H9 (cell line): ENCODE results near the gene R3HDM4. TPM values are rescaled to one million over a fixed set of nuclear protein-coding genes. Genes with fewer than 3 reads are reported as not detected.

Experiments used
- DNase-seq: peaks from one replicate; pipeline ENCODE4 v3.0.0-alpha.2; 2017
- H2AFZ ChIP-seq: one replicate; pipeline ENCODE4 v1.6.1; 2013; ENCODE audit warnings: mild to moderate bottlenecking, low read length, control low read depth, moderate library complexity
- H2AK5ac ChIP-seq: 2 replicates; pipeline ENCODE4 v1.6.1; 2013; ENCODE audit warnings: low read length, control low read depth, mixed read lengths; ENCODE audit not compliant: insufficient read length
- H2BK120ac ChIP-seq: one replicate; pipeline ENCODE4 v1.6.1; 2013; ENCODE audit warnings: low read depth, mild to moderate bottlenecking, low read length, control low read depth, inconsistent platforms; ENCODE audit not compliant: poor library complexity, severe bottlenecking
- H2BK12ac ChIP-seq: 2 replicates; pipeline ENCODE4 v1.6.1; 2013; ENCODE audit warnings: low read length, control low read depth, mixed read lengths, low read depth; ENCODE audit not compliant: insufficient read length
- H2BK15ac ChIP-seq: 2 replicates; pipeline ENCODE4 v1.6.1; 2013; ENCODE audit warnings: low read depth, low read length, control low read depth
- H2BK20ac ChIP-seq: one replicate; pipeline ENCODE4 v1.6.1; 2013; ENCODE audit warnings: low read depth, mild to moderate bottlenecking, low read length, control low read depth, inconsistent platforms; ENCODE audit not compliant: poor library complexity, severe bottlenecking
- H2BK5ac ChIP-seq: 2 replicates; pipeline ENCODE4 v1.6.1; 2013; ENCODE audit warnings: low read length, control low read depth, mixed read lengths; ENCODE audit not compliant: insufficient read length
- H3K14ac ChIP-seq: 2 replicates; pipeline ENCODE4 v1.6.1; 2013; ENCODE audit warnings: low read length, control low read depth; ENCODE audit not compliant: insufficient read depth
- H3K18ac ChIP-seq: 2 replicates; pipeline ENCODE4 v1.6.1; 2013; ENCODE audit warnings: low read depth, mild to moderate bottlenecking, mixed read lengths, low read length, control low read depth; ENCODE audit not compliant: insufficient read length
- H3K23ac ChIP-seq: 2 replicates; pipeline ENCODE4 v1.6.1; 2013; ENCODE audit warnings: low read length, control low read depth, mixed read lengths, low read depth; ENCODE audit not compliant: insufficient read length
- H3K23me2 ChIP-seq: 2 replicates; pipeline ENCODE4 v1.6.1; 2013; ENCODE audit warnings: low read depth, mild to moderate bottlenecking, mixed read lengths, low read length, control low read depth; ENCODE audit not compliant: insufficient read length, poor library complexity, severe bottlenecking
- H3K27ac ChIP-seq: 2 replicates; pipeline ENCODE4 v1.5.1; 2013; ENCODE audit warnings: low read length, control low read depth, mixed read lengths, low read depth; ENCODE audit not compliant: insufficient read length
- H3K27me3 ChIP-seq: 2 replicates; pipeline ENCODE4 v1.6.1; 2013; ENCODE audit warnings: low read length, control low read depth, inconsistent platforms; ENCODE audit not compliant: insufficient read depth
- H3K4ac ChIP-seq: 2 replicates; pipeline ENCODE4 v1.6.1; 2013; ENCODE audit warnings: low read depth, mild to moderate bottlenecking, control low read depth, inconsistent platforms, low read length, moderate library complexity
- H3K4me1 ChIP-seq: 2 replicates; pipeline ENCODE4 v1.6.1; 2013; ENCODE audit warnings: low read length, control low read depth, inconsistent platforms; ENCODE audit not compliant: insufficient read depth
- H3K4me2 ChIP-seq: 2 replicates; pipeline ENCODE4 v1.6.1; 2013; ENCODE audit warnings: low read length, control low read depth, mixed read lengths; ENCODE audit not compliant: insufficient read length, insufficient read depth
- H3K56ac ChIP-seq: 2 replicates; pipeline ENCODE4 v1.6.1; 2013; ENCODE audit warnings: low read depth, mild to moderate bottlenecking, mixed read lengths, low read length, control low read depth; ENCODE audit not compliant: insufficient read length
- H3K79me1 ChIP-seq: 2 replicates; pipeline ENCODE4 v1.6.1; 2013; ENCODE audit warnings: low read depth, mild to moderate bottlenecking, moderate library complexity, low read length, control low read depth, inconsistent platforms; ENCODE audit not compliant: insufficient read depth, poor library complexity, severe bottlenecking
- H3K79me2 ChIP-seq: 2 replicates; pipeline ENCODE4 v1.6.1; 2013; ENCODE audit warnings: low read length, control low read depth, inconsistent platforms; ENCODE audit not compliant: insufficient read depth
- H3K9ac ChIP-seq: 2 replicates; pipeline ENCODE4 v1.6.1; 2013; ENCODE audit warnings: low read length, control low read depth, mixed read lengths; ENCODE audit not compliant: insufficient read length; ENCODE audit errors: extremely low read depth
- H3K9me3 ChIP-seq: one replicate; pipeline ENCODE4 v1.6.1; 2013; ENCODE audit warnings: low read depth, low read length, inconsistent platforms; ENCODE audit not compliant: control insufficient read depth
- H3T11ph ChIP-seq: one replicate; pipeline ENCODE4 v1.6.1; 2013; ENCODE audit warnings: mild to moderate bottlenecking, low read length, control low read depth, inconsistent platforms
- H4K20me1 ChIP-seq: one replicate; pipeline ENCODE4 v1.6.1; 2013; ENCODE audit not compliant: control insufficient read depth, insufficient read length, insufficient read depth
- H4K5ac ChIP-seq: 2 replicates; pipeline ENCODE4 v1.6.1; 2013; ENCODE audit warnings: low read depth, mild to moderate bottlenecking, mixed read lengths, low read length, control low read depth; ENCODE audit not compliant: insufficient read length
- H4K8ac ChIP-seq: replicated peaks from 2 replicates; pipeline ENCODE4 v1.6.1; 2013; ENCODE audit warnings: low read length, control low read depth, mixed read lengths, low read depth; ENCODE audit not compliant: insufficient read length
- H4K91ac ChIP-seq: 2 replicates; pipeline ENCODE4 v1.6.1; 2013; ENCODE audit warnings: low read depth, mild to moderate bottlenecking, moderate library complexity, mixed read lengths, low read length, control low read depth; ENCODE audit not compliant: insufficient read length
- H3K27ac Mint-ChIP-seq, 3 experiments: 2 replicates in 2 of 3; 3 replicates in 1 of 3; pipeline ENCODE4 v1.8.0; 2020 to 2021; ENCODE audit warnings: mixed read lengths in 3 of 3, mild to moderate bottlenecking in 1 of 3, moderate library complexity in 1 of 3
- H3K27me3 Mint-ChIP-seq: 2 replicates; pipeline ENCODE4 v1.8.0; 2021; ENCODE audit warnings: low read depth, mild to moderate bottlenecking, moderate library complexity, mixed read lengths
- H3K36me3 Mint-ChIP-seq, 3 experiments: 2 replicates in 2 of 3; 3 replicates in 1 of 3; pipeline ENCODE4 v1.8.0; 2020 to 2021; ENCODE audit warnings: low read depth in 3 of 3, mixed read lengths in 3 of 3; ENCODE audit not compliant: insufficient read depth in 1 of 3
- H3K4me1 Mint-ChIP-seq, 2 experiments: 2 replicates each; pipeline ENCODE4 v1.8.0; 2020; ENCODE audit warnings: mixed read lengths in 2 of 2
- H3K4me3 Mint-ChIP-seq, 2 experiments: 2 replicates in 1 of 2; 3 replicates in 1 of 2; pipeline ENCODE4 v1.8.0; 2020 to 2021; ENCODE audit warnings: mild to moderate bottlenecking in 2 of 2, mixed read lengths in 2 of 2, moderate library complexity in 1 of 2
- H3K9me3 Mint-ChIP-seq, 2 experiments: 2 replicates in 1 of 2; 3 replicates in 1 of 2; pipeline ENCODE4 v1.8.0; 2020; ENCODE audit warnings: mild to moderate bottlenecking in 2 of 2, mixed read lengths in 2 of 2, moderate library complexity in 1 of 2
- WGBS: extraction: QIAGEN DNeasy Blood & Tissue Kit; methylation state at CpG from one replicate; pipeline ENCODE4 v1.1.7; 2013; ENCODE audit warnings: missing lambda C conversion rate, low lambda C conversion rate, mixed read lengths; ENCODE audit not compliant: insufficient read length; ENCODE audit errors: extremely low coverage; 5-methylcytosine and 5-hydroxymethylcytosine counted together
- total RNA-seq: library from RNA; stranded (reverse); gene quantifications from 2 replicates; pipeline ENCODE4 v1.2.1, GENCODE V29; 2021
- TF ChIP-seq, protein P1 (sequence below): fragments of 200-600 bp; sonication (generic); conservative IDR thresholded peaks from 3 replicates; pipeline ENCODE4 v1.8.0; 2021; ENCODE audit warnings: antibody characterized with exemption, mild to moderate bottlenecking

Gene R3HDM4
- total RNA-seq, 1 experiment from 2014 or later = 66.4 TPM

DNA sequence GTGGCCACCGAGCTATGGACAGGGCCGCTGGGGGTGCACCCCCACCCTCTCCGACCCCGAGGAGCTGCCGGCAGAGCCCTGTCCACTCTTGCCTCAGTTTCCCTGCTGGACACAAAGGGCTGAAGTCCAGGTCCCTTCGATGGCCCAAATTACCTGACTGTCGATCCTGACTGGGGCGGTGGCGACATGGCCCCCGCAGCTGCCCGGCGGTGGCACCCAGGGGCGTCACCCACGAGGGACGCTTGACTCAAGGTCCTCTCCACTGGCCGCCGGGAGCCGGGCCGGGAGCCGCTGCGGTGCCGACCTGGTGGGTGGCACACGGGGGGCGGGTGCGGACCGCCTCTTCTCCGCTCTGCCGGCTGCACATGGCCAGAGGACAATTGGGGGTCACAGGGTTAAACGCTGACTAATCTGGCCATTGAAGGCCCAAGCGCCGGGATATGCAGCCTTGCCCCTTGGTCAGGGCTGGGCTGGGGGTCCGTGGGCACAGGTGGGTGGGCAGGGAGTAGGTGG lies 29.2 kb upstream of the R3HDM4 start:
- Histone ChIP-seq H2AK5ac (no peak overlapping the region), H2BK15ac (no peak overlapping the region), H3K4ac (no peak overlapping the region), H3K4me2 (no peak overlapping the region), H3K23me2 (no peaks in the 10 kb centered on the region), H2BK5ac (no peak overlapping the region), H3K56ac (no peak overlapping the region), H2BK12ac (no peak overlapping the region), H3K9ac (no peak overlapping the region), H3K27ac (no peak overlapping the region), H4K5ac (no peak overlapping the region), H2BK20ac (no peak overlapping the region), H2BK120ac (no peak overlapping the region), H3K9me3 (no peaks in the 10 kb centered on the region), H3K23ac (no peak overlapping the region), H3K18ac (no peak overlapping the region), H4K20me1 (peaks cover 8% of the 10 kb centered on the region), H4K91ac (no peak overlapping the region), H3T11ph (no peak overlapping the region), H2AFZ (no peak overlapping the region), H3K79me2 (peaks cover 7% of the 10 kb centered on the region; the same call in 1 of the 2 replicates), H3K4me1 (no peaks in the 10 kb centered on the region), H3K27me3 (no peaks in the 10 kb centered on the region), H4K8ac (no peak overlapping the region), H3K79me1 (no peaks in the 10 kb centered on the region), H3K14ac (no peak overlapping the region)
- no peaks in the 10 kb centered on the region for H3K9me3 Mint-ChIP-seq
- no peak overlapping the region for H3K27ac Mint-ChIP-seq
- H3K4me3 Mint-ChIP-seq = no peak overlapping the region
- peaks cover 19 to 42% (median 41%) of the 10 kb centered on the region in 3 experiments; a peak in 6 of 7 replicates for H3K36me3 Mint-ChIP-seq
- no CpG with 5 or more reads among the region's 32 CpGs for WGBS
- no peak for DNase-seq
- H3K27me3 Mint-ChIP-seq = no peaks in the 10 kb centered on the region; the same call in 1 of the 2 replicates
- 0 out of 4 replicates have a peak, but pooled peaks cover 0 to 3% of the 10 kb centered on the region in 2 experiments for H3K4me1 Mint-ChIP-seq
- TF ChIP-seq, protein P1, sequence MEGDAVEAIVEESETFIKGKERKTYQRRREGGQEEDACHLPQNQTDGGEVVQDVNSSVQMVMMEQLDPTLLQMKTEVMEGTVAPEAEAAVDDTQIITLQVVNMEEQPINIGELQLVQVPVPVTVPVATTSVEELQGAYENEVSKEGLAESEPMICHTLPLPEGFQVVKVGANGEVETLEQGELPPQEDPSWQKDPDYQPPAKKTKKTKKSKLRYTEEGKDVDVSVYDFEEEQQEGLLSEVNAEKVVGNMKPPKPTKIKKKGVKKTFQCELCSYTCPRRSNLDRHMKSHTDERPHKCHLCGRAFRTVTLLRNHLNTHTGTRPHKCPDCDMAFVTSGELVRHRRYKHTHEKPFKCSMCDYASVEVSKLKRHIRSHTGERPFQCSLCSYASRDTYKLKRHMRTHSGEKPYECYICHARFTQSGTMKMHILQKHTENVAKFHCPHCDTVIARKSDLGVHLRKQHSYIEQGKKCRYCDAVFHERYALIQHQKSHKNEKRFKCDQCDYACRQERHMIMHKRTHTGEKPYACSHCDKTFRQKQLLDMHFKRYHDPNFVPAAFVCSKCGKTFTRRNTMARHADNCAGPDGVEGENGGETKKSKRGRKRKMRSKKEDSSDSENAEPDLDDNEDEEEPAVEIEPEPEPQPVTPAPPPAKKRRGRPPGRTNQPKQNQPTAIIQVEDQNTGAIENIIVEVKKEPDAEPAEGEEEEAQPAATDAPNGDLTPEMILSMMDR = no peak
